Ovary (tissue), 3 donors: Measurements from ENCODE around the gene PRDX3.

Source experiments
- CTCF ChIP-seq, 3 donors: fragments of 450-650 bp in 2 of 3; fragments of 200-600 bp in 1 of 3; IDR thresholded peaks; one replicate each; pipeline versions ENCODE4 v1.5.1 to v1.8.0; 2016 to 2022; ENCODE audit warnings: antibody characterized with exemption in 3 of 3, mild to moderate bottlenecking in 1 of 3
- EP300 ChIP-seq: sonication (generic); formaldehyde crosslinking; IDR thresholded peaks from one replicate; pipeline ENCODE4 v1.6.1; 2017; ENCODE audit warnings: antibody characterized with exemption
- donor health status: DM: no; HTN: no; CAD: no.

- TF ChIP-seq CTCF (IDR thresholded peaks at IDR 0.05) (no peak), EP300 (no peak)
These were observed 41.3 kb upstream of the PRDX3 start for GRCh38 chr10:119219871-119220270.
